ENCODE measurements around the gene SOX18.

The SOX18 gene

GRCh38 chr20:64041040-64041780 is 8.2 kb downstream of the SOX18 start:
- DNase-seq (ENCODE audit: low read depth, low spot score), result no peak
- Histone ChIP-seq H3K9me3 (ENCODE audit: low read depth, low read length) (no peaks in the 10 kb centered on the region), H3K4me3 (peak overlapping the region; percentile 42), H3K9ac (ENCODE audit: insufficient read length) (no peak overlapping the region), H3K36me3 (ENCODE audit: insufficient read depth, low read length) (no peaks in the 10 kb centered on the region), H3K27ac (peak overlapping the region; percentile 85)
- TF ChIP-seq FOXP2 (optimal IDR thresholded peaks at IDR 0.05; ENCODE audit: control extremely low read depth, extremely low read length, insufficient read depth) (no peak), EZH2 (IDR thresholded peaks at IDR 0.05) (no peak), POLR2AphosphoS5 (IDR thresholded peaks at IDR 0.05; ENCODE audit: borderline replicate concordance, low read depth, low read length) (no peak)

- TF ChIP-seq POLR2AphosphoS5 (IDR thresholded peaks at IDR 0.05; ENCODE audit: borderline replicate concordance, low read depth, low read length) (no peak), FOXP2 (optimal IDR thresholded peaks at IDR 0.05; ENCODE audit: control extremely low read depth, extremely low read length, insufficient read depth) (no peak), EZH2 (IDR thresholded peaks at IDR 0.05) (no peak)
- no peak overlapping the region for H3K9ac ChIP-seq (ENCODE audit: insufficient read length)
These were observed 9.0 kb downstream of the SOX18 start for GRCh38 chr20:64040231-64041039.

GRCh38 chr20:64039293-64040160 is 9.9 kb downstream of the SOX18 start:
- Histone ChIP-seq H3K4me3 (peak overlapping the region; percentile 79), H3K9me3 (ENCODE audit: low read depth, low read length) (no peaks in the 10 kb centered on the region), H3K9ac (ENCODE audit: insufficient read length) (peak overlapping the region; percentile 53), H3K36me3 (ENCODE audit: insufficient read depth, low read length) (no peaks in the 10 kb centered on the region), H3K27ac (no peak overlapping the region)
- no peak for DNase-seq (ENCODE audit: low read depth, low spot score)
- TF ChIP-seq EZH2 (IDR thresholded peaks at IDR 0.05) (no peak), FOXP2 (optimal IDR thresholded peaks at IDR 0.05; ENCODE audit: control extremely low read depth, extremely low read length, insufficient read depth) (no peak), POLR2AphosphoS5 (IDR thresholded peaks at IDR 0.05; ENCODE audit: borderline replicate concordance, low read depth, low read length) (no peak)

More at GRCh38 chr20:64040231-64041039, 9.0 kb downstream of the SOX18 start:
- no peak for DNase-seq (ENCODE audit: low read depth, low spot score)
- H3K36me3 ChIP-seq (ENCODE audit: insufficient read depth, low read length), result no peaks in the 10 kb centered on the region
- H3K9me3 ChIP-seq (ENCODE audit: low read depth, low read length), result no peaks in the 10 kb centered on the region
- peak overlapping the region; percentile 85; the same call in 1 of the 2 replicates for H3K27ac ChIP-seq
- H3K4me3 ChIP-seq, result no peak overlapping the region

- no peaks in the 10 kb centered on the region for H3K9me3 ChIP-seq (ENCODE audit: low read depth, low read length)
- H3K27ac ChIP-seq, result no peak overlapping the region
- no peak for DNase-seq (ENCODE audit: low read depth, low spot score)
- no peaks in the 10 kb centered on the region for H3K36me3 ChIP-seq (ENCODE audit: insufficient read depth, low read length)
- TF ChIP-seq FOXP2 (optimal IDR thresholded peaks at IDR 0.05; ENCODE audit: control extremely low read depth, extremely low read length, insufficient read depth), result no peak
- TF ChIP-seq POLR2AphosphoS5 (IDR thresholded peaks at IDR 0.05; ENCODE audit: borderline replicate concordance, low read depth, low read length), result peak; percentile 22; the same call in 1 of the 2 replicates
- TF ChIP-seq EZH2 (IDR thresholded peaks at IDR 0.05), result no peak
- peak overlapping the region; percentile 79 for H3K4me3 ChIP-seq
- peak overlapping the region; percentile 53 for H3K9ac ChIP-seq (ENCODE audit: insufficient read length)
These were observed 10.7 kb downstream of the SOX18 start for GRCh38 chr20:64038565-64039292.

- Histone ChIP-seq H3K27ac (no peak overlapping the region), H3K4me3 (peak overlapping the region; percentile 79), H3K9ac (ENCODE audit: insufficient read length) (no peak overlapping the region), H3K36me3 (ENCODE audit: insufficient read depth, low read length) (no peaks in the 10 kb centered on the region), H3K9me3 (ENCODE audit: low read depth, low read length) (no peaks in the 10 kb centered on the region)
- DNase-seq (ENCODE audit: low read depth, low spot score), result no peak
- no peak for TF ChIP-seq EZH2 (IDR thresholded peaks at IDR 0.05)
- TF ChIP-seq FOXP2 (optimal IDR thresholded peaks at IDR 0.05; ENCODE audit: control extremely low read depth, extremely low read length, insufficient read depth), result no peak
- no peak for TF ChIP-seq POLR2AphosphoS5 (IDR thresholded peaks at IDR 0.05; ENCODE audit: borderline replicate concordance, low read depth, low read length)
These were observed 11.2 kb downstream of the SOX18 start for GRCh38 chr20:64038224-64038564.

- no peaks in the 10 kb centered on the region; the same call in 1 of the 2 replicates for H3K36me3 ChIP-seq (ENCODE audit: insufficient read depth, low read length)
- no peak for TF ChIP-seq FOXP2 (optimal IDR thresholded peaks at IDR 0.05; ENCODE audit: control extremely low read depth, extremely low read length, insufficient read depth)
- no peak overlapping the region for H3K9ac ChIP-seq (ENCODE audit: insufficient read length)
- H3K4me3 ChIP-seq, result peak overlapping the region; percentile 79; the same call in 1 of the 2 replicates
- no peak overlapping the region for H3K27ac ChIP-seq
- no peaks in the 10 kb centered on the region for H3K9me3 ChIP-seq (ENCODE audit: low read depth, low read length)
- no peak for DNase-seq (ENCODE audit: low read depth, low spot score)
These were observed 11.8 kb downstream of the SOX18 start for GRCh38 chr20:64037498-64038213.

GRCh38 chr20:64037199-64037497 is 12.3 kb downstream of the SOX18 start:
- Histone ChIP-seq H3K27ac (no peak overlapping the region), H3K36me3 (ENCODE audit: insufficient read depth, low read length) (no peaks in the 10 kb centered on the region; the same call in 1 of the 2 replicates), H3K4me3 (no peak overlapping the region), H3K9ac (ENCODE audit: insufficient read length) (no peak overlapping the region), H3K9me3 (ENCODE audit: low read depth, low read length) (no peaks in the 10 kb centered on the region)
- DNase-seq (ENCODE audit: low read depth, low spot score), result no peak
- no peak; the same call in 1 of the 2 replicates for TF ChIP-seq POLR2AphosphoS5 (IDR thresholded peaks at IDR 0.05; ENCODE audit: borderline replicate concordance, low read depth, low read length)
- no peak for TF ChIP-seq FOXP2 (optimal IDR thresholded peaks at IDR 0.05; ENCODE audit: control extremely low read depth, extremely low read length, insufficient read depth)
- TF ChIP-seq EZH2 (IDR thresholded peaks at IDR 0.05), result no peak
